IMR-90 (cell line): ENCODE results near the gene EPN1. TPM values are rescaled to one million over a fixed set of nuclear protein-coding genes. Genes with fewer than 3 reads are reported as not detected.

Experiments used
- ATAC-seq: fragments of 200-7000 bp; cut with Tn5 transposase; 2 replicates; pipeline ENCODE4 v1.9.1; 2020; ENCODE audit warnings: low read depth, mild to moderate bottlenecking, moderate library complexity
- BruUV-seq: library from RNA; stranded (reverse); fragments of 400-500 nt; replicated peaks from 2 replicates; lab custom pipeline; 2021; lab: Mats Ljungman, UMichigan
- CTCF ChIA-PET: fragments of 300-600 bp; formaldehyde crosslinking; extraction: SDS; loops from one replicate; lab custom pipeline; 2021; ENCODE audit warnings: antibody characterized with exemption; lab: Yijun Ruan, JAX
- POLR2A ChIA-PET: fragments of 300-600 bp; sonication (Branson Sonifier 250); formaldehyde crosslinking; loops from one replicate; lab custom pipeline; 2022; ENCODE audit warnings: antibody characterized with exemption; ENCODE audit not compliant: unreplicated experiment; lab: Charles Lee
- DNase-seq: peaks from one replicate; pipeline ENCODE4 v3.0.0; 2013
- H2AFZ ChIP-seq: replicated peaks from 2 replicates; pipeline ENCODE3; 2013; ENCODE audit warnings: low read length, mild to moderate bottlenecking; ENCODE audit not compliant: poor library complexity
- H2AK5ac ChIP-seq: 2 replicates; pipeline ENCODE4 v1.6.1; 2013; ENCODE audit warnings: low read depth, low read length, inconsistent platforms
- H2AK9ac ChIP-seq: replicated peaks from 2 replicates; pipeline ENCODE3; 2013; ENCODE audit warnings: mild to moderate bottlenecking, low read depth, low read length, moderate library complexity; ENCODE audit not compliant: poor library complexity
- H2BK120ac ChIP-seq: 2 replicates; pipeline ENCODE4 v1.6.1; 2013; ENCODE audit warnings: low read depth, low read length, inconsistent platforms
- H2BK15ac ChIP-seq: 3 replicates; pipeline ENCODE4 v1.6.1; 2013; ENCODE audit warnings: low read depth, low read length, inconsistent platforms
- H2BK20ac ChIP-seq: 2 replicates; pipeline ENCODE4 v1.6.1; 2013; ENCODE audit warnings: low read depth, mild to moderate bottlenecking, inconsistent platforms, low read length, moderate library complexity
- H2BK5ac ChIP-seq: 2 replicates; pipeline ENCODE4 v1.6.1; 2013; ENCODE audit warnings: mild to moderate bottlenecking, low read depth, low read length, inconsistent platforms; ENCODE audit not compliant: poor library complexity, severe bottlenecking
- H3K14ac ChIP-seq: replicated peaks from 2 replicates; pipeline ENCODE4 v1.6.1; 2013; ENCODE audit warnings: low read depth, low read length, inconsistent platforms
- H3K18ac ChIP-seq: 2 replicates; pipeline ENCODE4 v1.6.1; 2013; ENCODE audit warnings: low read depth, low read length, control low read depth
- H3K23ac ChIP-seq: 2 replicates; pipeline ENCODE4 v1.6.1; 2013; ENCODE audit warnings: low read depth, low read length, inconsistent platforms
- H3K27ac ChIP-seq: 2 replicates; pipeline ENCODE4 v1.5.1; 2013; ENCODE audit warnings: mild to moderate bottlenecking, control low read depth, low read length; ENCODE audit not compliant: insufficient read depth
- H3K27me3 ChIP-seq: 2 replicates; pipeline ENCODE4 v1.6.1; 2013; ENCODE audit warnings: low read length; ENCODE audit not compliant: control insufficient read depth, insufficient read depth
- H3K36me3 ChIP-seq: 2 replicates; pipeline ENCODE4 v1.6.1; 2013; ENCODE audit warnings: low read length, mixed read lengths; ENCODE audit not compliant: control insufficient read depth, insufficient read depth
- H3K4ac ChIP-seq: 2 replicates; pipeline ENCODE4 v1.6.1; 2013; ENCODE audit warnings: low read depth, low read length, inconsistent platforms
- H3K4me1 ChIP-seq: 2 replicates; pipeline ENCODE4 v1.6.1; 2013; ENCODE audit warnings: low read length, mixed read lengths; ENCODE audit not compliant: control insufficient read depth, insufficient read depth
- H3K4me2 ChIP-seq: 2 replicates; pipeline ENCODE4 v1.6.1; 2013; ENCODE audit warnings: low read depth, mild to moderate bottlenecking, control low read depth, low read length, moderate library complexity
- H3K4me3 ChIP-seq: 2 replicates; pipeline ENCODE4 v1.5.1; 2013; ENCODE audit warnings: low read depth, mild to moderate bottlenecking, control low read depth, low read length, moderate library complexity; ENCODE audit not compliant: insufficient read depth
- H3K56ac ChIP-seq: 2 replicates; pipeline ENCODE4 v1.6.1; 2013; ENCODE audit warnings: low read length, inconsistent platforms; ENCODE audit not compliant: insufficient read depth; ENCODE audit errors: extremely low read depth
- H3K79me1 ChIP-seq, 2 experiments: 2 replicates each; pipeline ENCODE4 v1.6.1; 2013; ENCODE audit warnings: low read length in 2 of 2, inconsistent platforms in 1 of 2, low read depth in 1 of 2
- H3K9ac ChIP-seq: 2 replicates; pipeline ENCODE4 v1.6.1; 2013; ENCODE audit warnings: low read depth, low read length, control low read depth
- H3K9me1 ChIP-seq: 2 replicates; pipeline ENCODE4 v1.6.1; 2013; ENCODE audit warnings: low read length, inconsistent platforms; ENCODE audit not compliant: insufficient read depth
- H3K9me3 ChIP-seq: 2 replicates; pipeline ENCODE4 v1.6.1; 2013; ENCODE audit warnings: low read length; ENCODE audit not compliant: control insufficient read depth, insufficient read depth
- H4K20me1 ChIP-seq: 2 replicates; pipeline ENCODE4 v1.6.1; 2013; ENCODE audit warnings: low read length, inconsistent platforms; ENCODE audit not compliant: insufficient read depth
- H4K5ac ChIP-seq: 2 replicates; pipeline ENCODE4 v1.6.1; 2013; ENCODE audit warnings: mild to moderate bottlenecking, low read depth, low read length, control low read depth
- H4K8ac ChIP-seq, 2 experiments: 2 replicates each; pipeline ENCODE4 v1.6.1; 2013; ENCODE audit warnings: low read depth in 2 of 2, low read length in 2 of 2, control low read depth in 1 of 2, inconsistent platforms in 1 of 2
- H4K91ac ChIP-seq: 2 replicates; pipeline ENCODE4 v1.6.1; 2013; ENCODE audit warnings: low read depth, low read length, inconsistent platforms; ENCODE audit not compliant: insufficient read depth
- BHLHE40 ChIP-seq: fragments of 150-350 bp; IDR thresholded peaks from 2 replicates; pipeline ENCODE4 v1.6.1; 2016; ENCODE audit warnings: mild to moderate bottlenecking, low read depth, low read length
- CEBPB ChIP-seq: IDR thresholded peaks from 2 replicates; pipeline ENCODE4 v1.6.1; 2012; ENCODE audit warnings: low read depth, low read length, improper control_type of control experiment
- CHD1 ChIP-seq: IDR thresholded peaks from 2 replicates; pipeline ENCODE4 v1.6.1; 2012; ENCODE audit warnings: low read depth, low read length, improper control_type of control experiment
- CTCF ChIP-seq: conservative IDR thresholded peaks from 2 replicates; pipeline ENCODE4 v1.5.1; 2012; ENCODE audit warnings: mild to moderate bottlenecking, low read depth, low read length, improper control_type of control experiment
- ELK1 ChIP-seq: fragments of 150-350 bp; IDR thresholded peaks from 2 replicates; pipeline ENCODE4 v1.6.1; 2016; ENCODE audit warnings: low read depth, mild to moderate bottlenecking, low read length, moderate library complexity, borderline replicate concordance
- FOS ChIP-seq: fragments of 150-350 bp; IDR thresholded peaks from 2 replicates; pipeline ENCODE4 v1.6.1; 2016; ENCODE audit warnings: low read depth, low read length
- MAFK ChIP-seq: IDR thresholded peaks from 2 replicates; pipeline ENCODE4 v1.6.1; 2012; ENCODE audit warnings: low read depth, low read length, improper control_type of control experiment
- MAZ ChIP-seq: IDR thresholded peaks from 2 replicates; pipeline ENCODE4 v1.6.1; 2012; ENCODE audit warnings: low read depth, mild to moderate bottlenecking, low read length, improper control_type of control experiment, moderate library complexity, borderline replicate concordance
- MXI1 ChIP-seq: IDR thresholded peaks from 2 replicates; pipeline ENCODE4 v1.6.1; 2012; ENCODE audit warnings: low read depth, mild to moderate bottlenecking, low read length, moderate library complexity, borderline replicate concordance
- RCOR1 ChIP-seq: IDR thresholded peaks from 2 replicates; pipeline ENCODE4 v1.6.1; 2012; ENCODE audit warnings: mild to moderate bottlenecking, low read length, improper control_type of control experiment; ENCODE audit not compliant: insufficient replicate concordance
- RFX5 ChIP-seq: IDR thresholded peaks from 2 replicates; pipeline ENCODE4 v1.8.0; 2012; ENCODE audit warnings: low read depth, mild to moderate bottlenecking, low read length, moderate library complexity
- SMC3 ChIP-seq: fragments of 150-350 bp; IDR thresholded peaks from 2 replicates; pipeline ENCODE4 v1.6.1; 2016; ENCODE audit warnings: low read depth, mild to moderate bottlenecking, antibody characterized with exemption, low read length, moderate library complexity
- USF2 ChIP-seq: fragments of 150-350 bp; IDR thresholded peaks from 2 replicates; pipeline ENCODE4 v1.6.1; 2017; ENCODE audit warnings: mild to moderate bottlenecking, antibody characterized with exemption, low read length, low read depth
- WGBS, 2 experiments: methylation state at CpG; one replicate each; pipeline versions ENCODE4 v1.1.5 to v1.1.7; 2013; ENCODE audit warnings: missing lambda C conversion rate in 2 of 2; ENCODE audit not compliant: insufficient read length in 1 of 2; ENCODE audit errors: extremely low coverage in 2 of 2; 5-methylcytosine and 5-hydroxymethylcytosine counted together
- dilution Hi-C: fragments of 300-500 bp; cut with HindIII; formaldehyde crosslinking; loops from one replicate; pipeline ENCODE4 v1.14.3; 2018; ENCODE audit warnings: low sequenced_read_pairs; ENCODE audit not compliant: unreplicated experiment
- in situ Hi-C: fragments of 300-500 bp; cut with MboI; formaldehyde crosslinking; loops from 3 replicates; pipeline ENCODE4 v1.14.3; 2019; ENCODE audit warnings: low sequenced_read_pairs, inconsistent platforms, mixed read lengths
- intact Hi-C: fragments of 100-400 bp; cut with micrococcal nuclease; formaldehyde crosslinking; loops from 2 replicates; pipeline ENCODE4 v1.10.0; 2022
- polyA plus RNA-seq, 3 experiments: library from polyadenylated mRNA; depleted of rRNA; stranded (reverse); fragments of >200 nt; gene quantifications; 2 replicates each; pipeline ENCODE4 v1.2.3, GENCODE V29; 2012; ENCODE audit warnings: low replicate concordance in 1 of 3
- total RNA-seq: library from RNA; depleted of rRNA; stranded (reverse); fragments of >200 nt; gene quantifications from 2 replicates; pipeline ENCODE4 v1.2.3, GENCODE V29; 2012

EPN1 gene
- total and polyA plus RNA-seq, 2 of the 4 experiments (the other 2 are of a cell fraction) = 19.0 to 122 TPM

- DNase-seq (no peak), ATAC-seq (no peak)
- Histone ChIP-seq H2BK20ac (no peak overlapping the region), H4K20me1 (peaks cover 8% of the 10 kb centered on the region; the same call in 1 of the 2 replicates), H3K9me3 (no peaks in the 10 kb centered on the region), H3K4me2 (no peak overlapping the region), H2AK5ac (no peak overlapping the region), H3K9me1 (no peaks in the 10 kb centered on the region), H4K91ac (no peak overlapping the region), H2AK9ac (no peak overlapping the region), H3K4me1 (no peaks in the 10 kb centered on the region), H3K27me3 (no peaks in the 10 kb centered on the region), H2BK120ac (no peak overlapping the region), H4K5ac (no peak overlapping the region), H3K23ac (no peak overlapping the region), H3K9ac (no peak overlapping the region), H3K4ac (no peak overlapping the region), H4K8ac (no peak overlapping the region), H2AFZ (no peak overlapping the region), H3K79me1 (peaks cover 4 to 7% of the 10 kb centered on the region in 2 experiments; a peak in 2 of 4 replicates), H2BK15ac (no peak overlapping the region), H3K18ac (no peak overlapping the region), H3K27ac (no peak overlapping the region), H2BK5ac (no peak overlapping the region), H3K56ac (no peak overlapping the region), H3K4me3 (no peak overlapping the region), H3K14ac (no peak overlapping the region), H3K36me3 (peaks cover 65% of the 10 kb centered on the region)
- dilution Hi-C loops = no loop called here
- ChIA-PET CTCF (no interaction called here), POLR2A (no interaction called here)
- WGBS, 2 experiments = 94% methylated on average over 10 of the region's 19 CpGs; no CpG with 5 or more reads in 1 of the 2 experiments
- in situ Hi-C loops = loop anchor here (25.0 kb wide), 1 partner anchor 445 kb away; the partner anchor contains the start of gene ZNF444
- TF ChIP-seq SMC3 (no peak), MXI1 (no peak), CEBPB (no peak), RFX5 (no peak), FOS (no peak), CTCF (no peak), MAFK (no peak), CHD1 (no peak), RCOR1 (no peak), BHLHE40 (no peak), MAZ (no peak), USF2 (no peak), ELK1 (no peak)
- BruUV-seq = no TSS peak
- intact Hi-C loops = no loop called here
These were observed 17.7 kb downstream of the EPN1 start for GRCh38 chr19:55692681-55693081.
